Gastrocnemius medialis (tissue), 4 donors: ENCODE results near the gene GJB3. TPM values are rescaled to one million over a fixed set of nuclear protein-coding genes. Genes with fewer than 3 reads are reported as not detected.

Source experiments
- ATAC-seq, 2 donors: fragments of 150-250 bp; one replicate each; pipeline ENCODE4 v1.9.1; 2016
- DNase-seq, 2 donors: peaks; one replicate each; pipeline ENCODE4 v3.0.0-alpha.2; 2019
- H3K27ac ChIP-seq, 4 donors: fragments of 200-600 bp; sonication (generic); 1 replicate in 1 of 4; 2 replicates in 3 of 4; pipeline ENCODE4 v1.5.1; 2016 to 2018; ENCODE audit warnings: mild to moderate bottlenecking in 2 of 4, moderate library complexity in 1 of 4
- H3K27me3 ChIP-seq, 3 donors: fragments of 200-600 bp; sonication (generic) in 2 of 3; 1 replicate in 1 of 3; 2 replicates in 2 of 3; pipeline versions ENCODE4 v1.5.1 to v1.6.0; 2016 to 2019; ENCODE audit warnings: mild to moderate bottlenecking in 1 of 3, moderate library complexity in 1 of 3
- H3K36me3 ChIP-seq, 2 donors: fragments of 200-600 bp; sonication (generic) in 1 of 2; one replicate each; pipeline ENCODE4 v1.5.1; 2017 to 2018
- H3K4me1 ChIP-seq, 2 donors: fragments of 200-600 bp; sonication (generic) in 1 of 2; one replicate each; pipeline ENCODE4 v1.5.1; 2016 to 2017; ENCODE audit warnings: mild to moderate bottlenecking in 2 of 2
- H3K4me3 ChIP-seq, 4 donors: fragments of 200-600 bp; sonication (generic) in 3 of 4; 1 replicate in 1 of 4; 2 replicates in 3 of 4; pipeline ENCODE4 v1.5.1; 2016 to 2019; ENCODE audit warnings: mild to moderate bottlenecking in 2 of 4
- H3K9me3 ChIP-seq, 3 donors: fragments of 200-600 bp; sonication (generic) in 2 of 3; 1 replicate in 1 of 3; 2 replicates in 2 of 3; pipeline ENCODE4 v1.5.1; 2016 to 2019
- POLR2A ChIP-seq, 2 donors: fragments of 450-650 bp; IDR thresholded peaks; one replicate each; pipeline ENCODE4 v1.6.1; 2017; ENCODE audit warnings: antibody characterized with exemption in 2 of 2, mild to moderate bottlenecking in 2 of 2, moderate library complexity in 2 of 2
- in situ Hi-C, 4 donors: fragments of 200-750 bp; cut with MboI; loops; one replicate each; pipeline versions ENCODE4 v1.15.0 to v1.8.0; 2017; ENCODE audit warnings: low sequenced_read_pairs in 4 of 4
- intact Hi-C: fragments of 100-400 bp; cut with DNase I; formaldehyde crosslinking; loops from one replicate; pipeline ENCODE4 v1.15.1; 2023; ENCODE audit warnings: low total_unique reads
- total RNA-seq, 4 donors: library from RNA; depleted of rRNA; stranded (reverse); fragments of >200 nt; gene quantifications; one replicate each; pipeline versions ENCODE4 v1.1.0 to v1.2.3, GENCODE V29; 2016
- TF ChIP-seq, protein P1 (sequence below), 5 experiments: fragments of 450-650 bp in 3 of 5; fragments of 200-600 bp in 2 of 5; sonication (generic) in 2 of 5; IDR thresholded peaks in 4 of 5; conservative IDR thresholded peaks in 1 of 5; 1 replicate in 4 of 5; 2 replicates in 1 of 5; pipeline ENCODE4 v1.5.1; 2016 to 2019; ENCODE audit warnings: antibody characterized with exemption in 5 of 5, mild to moderate bottlenecking in 3 of 5, moderate library complexity in 3 of 5

GJB3 gene
- total RNA-seq, 4 donors from 2014 or later = not detected

DNA sequence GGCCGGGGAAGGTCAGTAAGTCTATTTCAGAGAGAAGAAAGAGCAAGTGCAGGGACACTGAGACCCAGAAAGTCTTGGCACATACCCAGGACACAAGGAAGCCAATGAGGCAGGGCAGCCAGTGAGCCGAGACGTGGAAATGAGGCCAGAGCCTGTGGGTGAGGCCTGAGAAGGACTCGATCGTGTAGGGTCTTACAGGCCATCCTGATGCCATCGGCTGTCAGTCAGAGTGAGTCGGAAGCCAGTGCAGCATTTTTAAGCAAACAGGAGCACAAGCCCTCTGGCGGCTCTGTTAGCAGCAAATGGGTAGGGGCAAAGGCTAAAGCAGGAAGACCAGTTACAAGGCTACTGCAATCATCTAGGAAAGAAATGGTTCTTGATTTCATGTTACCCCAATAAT, 6.1 kb upstream of the GJB3 start:
- intact Hi-C loops = no loop called here

DNA sequence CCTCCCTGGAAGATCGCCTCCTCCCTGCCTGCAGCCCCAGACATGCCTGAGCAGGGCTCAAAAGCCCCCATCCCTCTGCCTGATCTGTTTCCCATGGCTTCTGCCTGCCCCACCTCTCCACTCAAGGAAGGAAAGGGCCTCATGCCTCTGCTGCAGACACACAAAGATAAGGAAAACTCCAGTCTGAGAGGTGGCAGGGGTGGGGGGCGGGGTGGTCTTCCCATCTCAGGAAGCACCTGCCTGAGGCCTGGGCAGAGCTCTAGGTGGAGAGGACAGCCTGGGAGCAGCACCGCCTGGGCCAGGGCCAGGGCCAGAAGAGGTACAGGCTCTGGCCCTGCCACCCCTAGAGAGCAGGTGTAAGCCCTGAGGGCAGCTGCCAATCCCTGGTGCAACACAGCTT, 4.1 kb upstream of the GJB3 start:
- intact Hi-C loops = no loop called here
- TF ChIP-seq, protein P1, sequence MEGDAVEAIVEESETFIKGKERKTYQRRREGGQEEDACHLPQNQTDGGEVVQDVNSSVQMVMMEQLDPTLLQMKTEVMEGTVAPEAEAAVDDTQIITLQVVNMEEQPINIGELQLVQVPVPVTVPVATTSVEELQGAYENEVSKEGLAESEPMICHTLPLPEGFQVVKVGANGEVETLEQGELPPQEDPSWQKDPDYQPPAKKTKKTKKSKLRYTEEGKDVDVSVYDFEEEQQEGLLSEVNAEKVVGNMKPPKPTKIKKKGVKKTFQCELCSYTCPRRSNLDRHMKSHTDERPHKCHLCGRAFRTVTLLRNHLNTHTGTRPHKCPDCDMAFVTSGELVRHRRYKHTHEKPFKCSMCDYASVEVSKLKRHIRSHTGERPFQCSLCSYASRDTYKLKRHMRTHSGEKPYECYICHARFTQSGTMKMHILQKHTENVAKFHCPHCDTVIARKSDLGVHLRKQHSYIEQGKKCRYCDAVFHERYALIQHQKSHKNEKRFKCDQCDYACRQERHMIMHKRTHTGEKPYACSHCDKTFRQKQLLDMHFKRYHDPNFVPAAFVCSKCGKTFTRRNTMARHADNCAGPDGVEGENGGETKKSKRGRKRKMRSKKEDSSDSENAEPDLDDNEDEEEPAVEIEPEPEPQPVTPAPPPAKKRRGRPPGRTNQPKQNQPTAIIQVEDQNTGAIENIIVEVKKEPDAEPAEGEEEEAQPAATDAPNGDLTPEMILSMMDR (IDR thresholded peaks at IDR 0.05 in 4 of 5, conservative IDR thresholded peaks at IDR 0.05 in 1 of 5) = no peak
- TF ChIP-seq POLR2A (IDR thresholded peaks at IDR 0.05) = no peak
- in situ Hi-C loops = no loop called here
- H3K27me3 ChIP-seq = peaks cover 28 to 36% (median 36%) of the 10 kb centered on the region in 3 donors
- H3K36me3 ChIP-seq = no peaks in the 10 kb centered on the region
- ATAC-seq (no peak), DNase-seq (no peak)
- no peak overlapping the region for H3K4me3 ChIP-seq
- no peak overlapping the region for H3K27ac ChIP-seq
- H3K4me1 ChIP-seq = peaks cover 0 to 7% of the 10 kb centered on the region in 2 donors
- H3K9me3 ChIP-seq = no peaks in the 10 kb centered on the region

More for the DNA sequence above, 6.1 kb upstream of the GJB3 start:
- in situ Hi-C loops = no loop called here
- Histone ChIP-seq H3K36me3 (no peaks in the 10 kb centered on the region), H3K4me3 (no peak overlapping the region), H3K27ac (no peak overlapping the region), H3K4me1 (no peaks in the 10 kb centered on the region), H3K9me3 (no peaks in the 10 kb centered on the region), H3K27me3 (peaks cover 10 to 18% (median 17%) of the 10 kb centered on the region in 3 donors)
- TF ChIP-seq, protein P1 (IDR thresholded peaks at IDR 0.05 in 4 of 5, conservative IDR thresholded peaks at IDR 0.05 in 1 of 5) = no peak
- no peak for TF ChIP-seq POLR2A (IDR thresholded peaks at IDR 0.05)
- ATAC-seq (no peak), DNase-seq (no peak)

DNA sequence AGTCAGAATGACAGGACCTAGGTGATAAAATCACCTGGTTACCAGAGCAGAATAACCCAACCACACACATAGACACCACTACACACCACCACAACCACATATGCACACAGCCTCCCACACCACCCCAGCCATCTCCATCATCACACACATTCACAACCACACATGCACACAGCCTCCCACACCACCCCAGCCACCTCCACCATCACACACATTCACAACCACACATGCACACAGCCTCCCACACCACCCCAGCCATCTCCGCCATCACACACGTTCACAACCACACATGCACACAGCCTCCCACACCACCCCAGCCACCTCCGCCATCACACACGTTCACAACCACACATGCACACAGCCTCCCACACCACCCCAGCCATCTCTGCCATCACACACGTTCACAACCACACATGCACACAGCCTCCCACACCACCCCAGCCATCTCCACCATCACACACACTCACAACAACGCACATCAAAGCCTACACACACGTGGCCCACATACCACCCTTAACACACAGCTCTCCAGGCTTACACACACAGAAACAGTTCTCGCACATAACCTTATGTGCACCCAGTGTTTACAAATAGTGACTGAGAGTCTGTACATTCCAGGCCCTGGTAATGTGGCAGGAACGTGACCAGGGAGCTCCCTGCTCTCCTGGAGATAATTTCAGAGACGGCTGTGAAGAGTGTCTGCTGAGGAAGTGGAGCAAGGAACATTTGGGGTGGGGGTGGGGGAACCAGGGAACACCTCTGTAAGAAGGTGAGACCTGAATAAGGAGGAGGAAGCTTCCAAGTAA, 3.3 kb upstream of the GJB3 start:
- H3K27me3 ChIP-seq = peaks cover 36 to 44% (median 44%) of the 10 kb centered on the region in 3 donors
- in situ Hi-C loops = no loop called here
- DNase-seq = no peak
- H3K4me1 ChIP-seq = peaks cover 0 to 7% of the 10 kb centered on the region in 2 donors
- no peak overlapping the region for H3K4me3 ChIP-seq
- no peak overlapping the region for H3K27ac ChIP-seq
- TF ChIP-seq, protein P1 (IDR thresholded peaks at IDR 0.05 in 4 of 5, conservative IDR thresholded peaks at IDR 0.05 in 1 of 5) = no peak
- no peaks in the 10 kb centered on the region for H3K9me3 ChIP-seq
- H3K36me3 ChIP-seq = no peaks in the 10 kb centered on the region
- no peak for ATAC-seq
- intact Hi-C loops = no loop called here

DNA sequence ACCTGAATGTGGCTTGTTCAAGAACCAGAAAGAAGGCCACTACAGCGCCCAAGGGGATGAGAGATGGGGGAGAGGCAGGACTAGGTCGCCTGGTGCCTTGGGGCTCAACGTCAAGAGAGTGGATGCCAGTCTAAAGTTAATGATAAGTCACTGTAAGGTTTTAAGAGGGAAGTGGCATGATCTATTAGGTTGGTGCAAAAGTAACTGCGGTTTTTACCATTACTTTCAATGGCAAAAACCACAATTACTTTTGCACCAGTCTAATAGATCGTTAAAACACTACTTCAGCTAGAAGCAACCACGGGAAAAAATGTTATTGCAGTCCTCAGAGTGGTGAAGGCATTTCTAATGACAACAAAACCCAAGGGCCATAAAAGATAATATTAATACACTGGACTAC, 2.6 kb upstream of the GJB3 start:
- Histone ChIP-seq H3K27ac (no peak overlapping the region), H3K27me3 (peaks cover 42 to 48% (median 45%) of the 10 kb centered on the region in 3 donors), H3K4me1 (peaks cover 0 to 7% of the 10 kb centered on the region in 2 donors), H3K9me3 (no peaks in the 10 kb centered on the region), H3K4me3 (no peak overlapping the region), H3K36me3 (no peaks in the 10 kb centered on the region)
- TF ChIP-seq POLR2A (IDR thresholded peaks at IDR 0.05) = no peak
- TF ChIP-seq, protein P1 (IDR thresholded peaks at IDR 0.05 in 4 of 5, conservative IDR thresholded peaks at IDR 0.05 in 1 of 5) = no peak
- in situ Hi-C loops (no loop called here), intact Hi-C loops (no loop called here)
- DNase-seq (no peak), ATAC-seq (no peak)
